DMS114 treated with DMSO at 0.1 percent for 48 hours (cell line): ENCODE data around the gene TNFRSF19.

Experiments
- DNase-seq: peaks from one replicate; lab custom pipeline; 2025; ENCODE audit not compliant: unreplicated experiment; lab: John Stamatoyannopoulos, UW

Gene TNFRSF19

DNA sequence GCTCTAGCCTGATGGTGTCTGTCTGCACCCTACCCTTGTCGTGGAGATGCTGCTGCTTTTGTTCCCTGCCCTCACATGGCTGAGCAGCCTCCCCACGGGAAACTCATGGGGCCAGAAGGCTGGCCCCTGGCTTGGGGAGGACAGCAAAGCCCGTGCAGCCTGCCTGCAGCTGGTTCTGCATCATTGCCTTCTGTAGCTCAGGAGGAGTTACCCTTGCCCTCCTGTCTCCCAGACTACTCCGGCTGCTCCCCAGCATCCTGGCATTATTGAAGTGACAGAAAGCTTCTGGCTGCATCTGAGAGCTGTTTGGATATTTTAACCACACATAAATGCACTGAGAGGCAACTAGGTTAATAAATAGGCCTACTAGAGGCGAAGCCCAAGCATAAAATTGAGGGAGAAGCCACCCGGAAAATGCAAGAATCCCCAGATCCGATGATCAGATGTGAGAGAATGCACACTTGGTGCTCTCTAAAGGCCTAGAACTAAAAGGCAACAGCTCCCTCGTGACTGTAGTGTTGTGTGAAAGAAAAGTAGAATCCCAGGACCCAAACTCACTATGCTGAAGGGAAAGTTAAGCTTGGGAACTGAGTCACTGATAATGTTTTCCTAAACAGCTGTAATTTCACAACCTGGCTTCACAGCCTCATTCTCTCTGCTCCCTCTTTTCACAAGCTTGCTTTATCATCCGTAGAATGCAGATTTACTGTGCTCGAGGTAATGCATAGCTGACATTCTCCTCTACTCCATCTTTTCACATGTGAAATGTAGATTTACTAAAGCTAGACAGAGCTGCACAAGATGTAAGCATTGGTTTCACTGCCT is 110.8 kb downstream of the TNFRSF19 start:
- DNase-seq, result no peak

DNA sequence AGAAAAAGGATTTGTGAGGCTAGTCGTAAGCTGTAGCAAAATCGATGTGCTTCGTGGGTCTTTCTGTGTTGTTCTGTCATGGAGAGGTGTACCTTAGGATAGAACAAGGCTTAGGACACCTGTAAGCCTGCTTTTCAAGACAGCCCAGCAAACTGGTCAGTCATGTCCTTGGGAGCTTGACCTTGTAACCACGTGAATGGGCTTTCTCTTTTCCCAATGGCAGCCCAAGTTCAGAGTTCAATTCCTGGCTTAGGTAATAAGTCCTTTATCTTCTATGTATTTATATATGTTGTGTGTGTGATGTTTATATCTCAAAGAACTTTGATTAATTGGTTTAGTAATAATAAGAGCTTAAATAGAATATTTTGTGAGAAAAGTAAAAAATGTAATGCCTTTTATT is 112.9 kb downstream of the TNFRSF19 start:
- no peak for DNase-seq

DNA sequence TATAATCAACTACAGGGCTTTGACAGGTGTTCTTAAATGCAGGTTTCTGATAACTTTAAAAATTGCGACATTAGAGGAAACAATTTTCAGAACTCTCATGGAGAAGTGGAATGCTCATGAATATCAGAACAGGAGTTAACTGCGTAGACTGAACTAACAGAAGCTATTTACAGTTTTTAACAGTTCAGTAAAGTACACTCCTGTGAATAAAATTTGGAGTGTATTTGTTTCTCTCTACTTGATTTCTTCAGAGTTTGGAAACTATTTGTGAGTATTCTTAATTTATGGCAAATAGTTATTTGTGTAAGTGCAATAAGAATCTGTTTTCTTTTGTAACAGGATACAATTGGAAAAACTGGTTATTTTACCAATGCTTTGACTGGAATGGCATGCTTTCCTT is 114.4 kb downstream of the TNFRSF19 start:
- DNase-seq, result no peak

DNA sequence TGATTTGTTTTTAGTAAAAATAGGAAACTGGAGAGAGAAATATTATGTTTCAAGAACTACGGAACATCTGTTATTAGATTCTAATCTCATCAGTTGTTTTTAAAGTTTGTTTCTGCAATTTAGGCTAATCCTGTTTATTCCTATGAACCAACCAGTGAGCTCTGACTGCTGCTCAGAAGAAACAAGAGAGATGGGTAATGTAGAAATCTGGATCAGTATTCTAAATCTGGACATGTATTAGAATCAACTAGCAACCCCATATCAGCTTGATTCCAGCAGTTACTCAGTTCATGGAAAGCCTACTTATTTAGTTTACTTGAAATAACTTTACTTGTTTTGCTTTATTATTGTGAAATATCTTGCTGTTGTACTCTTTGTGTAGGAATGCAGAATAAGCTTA is 115.2 kb downstream of the TNFRSF19 start:
- no peak for DNase-seq

DNA sequence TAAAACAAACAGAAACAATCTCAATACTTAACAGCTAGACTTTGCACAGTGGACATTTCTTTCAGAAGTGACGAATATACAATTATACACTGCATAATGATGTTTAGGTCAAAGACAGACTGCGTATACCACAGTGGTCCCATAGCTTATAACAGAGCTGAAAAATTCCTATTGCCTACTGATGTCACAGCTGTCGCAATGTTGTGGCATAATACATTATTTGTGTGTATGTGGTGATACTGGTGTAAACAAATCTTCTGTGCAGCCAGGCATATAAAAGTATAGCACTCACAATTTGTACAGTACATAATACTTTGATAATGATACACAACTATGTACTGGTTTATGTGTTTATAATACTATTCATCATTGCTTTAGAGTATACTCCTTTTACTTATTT is 116.7 kb downstream of the TNFRSF19 start:
- DNase-seq, result no peak

DNA sequence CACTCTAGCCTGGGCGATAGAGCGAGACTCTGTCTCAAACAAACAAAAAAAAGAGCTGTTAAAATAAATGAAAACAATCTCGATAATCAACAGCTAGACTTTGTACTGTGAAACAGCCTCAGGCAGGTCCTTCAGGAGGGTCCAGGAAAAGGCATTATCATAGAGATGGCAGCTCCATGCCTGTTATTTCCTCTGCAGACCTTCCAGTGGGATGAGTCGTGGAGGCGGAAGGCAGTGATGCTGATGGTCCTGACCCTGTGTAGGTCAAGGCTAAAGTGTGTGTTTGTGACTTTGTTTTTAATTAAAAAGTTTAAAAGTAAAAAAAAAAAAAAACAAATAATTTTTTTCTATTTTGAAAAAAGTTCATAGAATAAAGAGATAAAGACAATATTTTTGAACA is 117.4 kb downstream of the TNFRSF19 start:
- DNase-seq, result no peak

DNA sequence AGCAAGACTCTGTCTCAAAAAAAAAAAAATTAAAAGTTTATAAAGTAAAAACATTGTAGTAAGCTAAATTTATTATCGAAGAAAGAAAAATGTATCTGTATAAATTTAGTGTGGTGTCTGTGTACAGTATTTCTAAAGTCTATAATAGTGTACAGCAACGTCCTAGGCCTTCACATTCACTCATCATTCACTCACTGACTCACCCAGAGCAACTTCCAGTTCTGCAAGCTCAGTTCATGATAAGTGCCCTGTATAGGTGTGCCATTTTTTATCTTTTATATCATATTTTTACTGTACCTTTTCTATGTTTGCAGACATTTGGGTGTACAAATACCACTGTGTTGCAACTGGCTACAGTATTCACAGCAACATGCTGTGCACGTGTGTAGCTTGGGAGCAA is 118.1 kb downstream of the TNFRSF19 start:
- DNase-seq, result no peak

DNA sequence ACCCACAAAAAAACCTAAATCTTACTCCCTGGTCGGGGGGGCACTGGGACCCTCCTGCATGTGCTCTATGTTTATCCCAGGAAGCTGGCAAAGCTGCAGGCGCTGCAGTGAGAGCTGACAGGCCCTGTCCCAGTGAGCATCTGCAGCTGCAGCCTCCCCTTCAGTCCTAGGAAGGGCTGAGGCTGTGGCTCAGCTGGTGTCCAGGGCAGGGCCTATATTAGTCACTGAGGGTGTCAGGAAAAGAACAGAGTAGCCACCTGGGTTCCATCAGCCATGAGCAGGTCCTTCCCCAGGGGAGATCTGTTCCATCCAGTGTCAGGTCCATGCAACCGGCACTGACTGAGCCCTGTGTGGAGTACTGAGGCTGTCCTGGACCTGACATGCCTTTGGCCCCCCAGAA is 120.5 kb downstream of the TNFRSF19 start:
- DNase-seq, result no peak

DNA sequence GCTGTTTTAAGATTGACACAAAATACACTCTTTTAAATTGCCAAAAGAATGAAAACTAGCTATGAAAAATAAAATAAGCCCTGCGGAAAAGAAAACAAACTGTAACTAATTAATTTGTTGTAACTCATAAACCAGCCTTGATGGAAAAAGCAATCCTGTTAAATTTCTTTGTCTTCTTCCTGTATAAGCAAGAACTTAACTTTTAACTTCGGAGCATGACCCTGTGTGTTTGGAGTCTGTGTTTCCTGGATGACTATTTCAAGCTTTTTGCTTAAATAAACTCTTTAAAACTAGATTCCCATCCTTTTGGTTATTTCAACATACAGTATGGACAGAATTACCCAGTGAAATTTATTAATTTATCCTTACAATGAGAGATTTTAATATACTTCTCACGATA is 122.6 kb downstream of the TNFRSF19 start:
- no peak for DNase-seq

DNA sequence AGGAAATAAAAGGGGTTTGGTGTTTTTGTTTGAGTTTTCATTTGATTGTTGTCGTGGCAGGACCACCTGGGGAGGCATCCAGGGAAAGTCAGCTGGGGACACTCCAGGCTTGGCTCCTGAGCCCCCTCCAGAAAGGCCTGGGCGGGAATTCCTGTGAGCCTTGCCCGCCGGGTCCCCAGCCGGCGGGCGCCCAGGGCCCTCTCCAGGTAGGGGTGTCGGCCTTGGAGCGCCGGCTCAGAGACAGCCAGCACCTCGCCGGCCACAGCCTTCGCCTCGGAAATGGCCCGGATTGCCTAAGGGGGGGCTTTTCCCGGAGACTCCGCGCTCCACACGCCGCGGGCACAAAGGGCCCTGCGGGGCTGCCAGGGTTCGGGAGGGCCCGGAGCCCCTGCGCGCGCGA is 125.0 kb downstream of the TNFRSF19 start:
- no peak for DNase-seq

DNA sequence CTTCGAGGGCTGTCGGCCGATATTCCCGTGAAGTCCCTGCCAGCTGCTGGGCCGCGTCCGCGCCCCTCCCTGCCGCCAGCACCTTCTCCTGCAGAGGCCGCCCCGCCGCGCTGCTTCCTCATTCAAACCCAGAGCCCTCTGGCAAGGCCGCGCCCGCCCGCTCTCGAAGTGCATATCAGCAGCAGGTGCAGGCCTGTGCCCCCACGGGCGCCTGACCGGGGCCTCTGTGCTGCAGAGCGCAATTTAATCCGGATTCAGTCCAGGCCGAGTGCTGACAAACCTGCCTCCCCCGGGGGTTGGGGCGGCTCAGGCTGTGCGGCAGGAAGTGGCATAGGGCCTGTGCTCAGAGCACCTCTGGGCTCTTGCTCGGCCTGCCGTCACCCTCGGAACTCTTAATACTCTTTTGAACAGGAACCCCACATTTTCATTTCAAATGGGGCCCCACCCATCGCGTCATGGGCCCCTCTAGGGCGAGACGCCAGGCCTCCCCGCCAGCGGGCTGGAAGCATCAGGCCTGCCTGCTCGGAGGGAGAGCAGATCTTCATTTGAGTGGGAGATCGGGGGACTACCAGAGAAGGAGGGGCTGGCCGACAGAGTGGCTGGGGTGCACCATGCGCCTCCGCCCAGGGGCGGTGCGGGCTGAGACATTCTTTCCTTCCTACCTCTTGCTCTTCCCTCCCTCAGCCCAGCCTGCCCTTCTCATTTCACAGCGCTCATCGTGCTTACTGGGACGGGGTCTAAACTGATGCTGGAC is 125.7 kb downstream of the TNFRSF19 start:
- no peak for DNase-seq

DNA sequence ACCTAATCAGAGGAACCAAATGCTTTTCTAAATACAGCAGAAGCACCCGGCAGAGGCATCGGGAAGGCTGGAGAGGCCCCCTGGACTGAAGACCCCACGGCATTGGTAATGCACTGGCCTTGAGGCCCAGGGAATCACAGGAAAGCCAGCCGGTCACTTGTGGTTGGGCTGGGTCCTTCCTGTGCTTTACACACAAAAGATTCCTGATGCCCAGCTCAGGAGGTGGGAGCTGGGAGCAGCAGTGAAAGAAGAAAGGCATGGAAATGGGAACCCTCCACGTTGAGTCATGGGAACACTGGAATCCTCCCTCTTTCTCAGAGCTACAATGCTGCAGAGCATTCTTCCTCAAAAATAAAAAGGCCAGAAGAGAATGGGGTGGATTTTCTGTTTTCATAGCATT is 126.4 kb downstream of the TNFRSF19 start:
- DNase-seq, result no peak

DNA sequence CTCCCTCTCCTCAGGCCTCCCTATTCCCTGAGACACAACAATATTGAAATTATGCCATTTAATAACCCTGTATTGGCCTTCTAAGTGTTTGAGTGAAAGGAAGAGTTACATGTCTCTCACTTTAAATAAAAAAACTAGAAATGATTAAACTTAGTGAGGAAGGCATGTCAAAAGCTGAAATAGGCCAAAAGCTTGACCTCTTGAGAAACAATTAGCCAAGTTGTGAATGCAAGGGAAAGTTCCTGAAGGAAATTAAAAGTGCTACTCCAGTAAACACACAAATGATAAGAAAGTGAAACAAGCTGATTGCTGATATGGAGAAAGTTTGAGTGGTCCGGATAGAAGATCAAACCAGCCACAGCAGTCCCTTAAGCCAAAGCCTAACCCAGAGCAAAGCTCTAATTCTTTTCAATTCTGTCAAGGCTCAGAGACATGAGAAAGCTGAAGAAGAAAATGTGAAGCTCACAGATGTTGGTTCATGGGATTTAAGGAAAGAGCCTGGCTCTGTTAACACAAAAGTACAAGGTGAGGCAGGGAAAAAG is 127.6 kb downstream of the TNFRSF19 start:
- DNase-seq, result no peak

DNA sequence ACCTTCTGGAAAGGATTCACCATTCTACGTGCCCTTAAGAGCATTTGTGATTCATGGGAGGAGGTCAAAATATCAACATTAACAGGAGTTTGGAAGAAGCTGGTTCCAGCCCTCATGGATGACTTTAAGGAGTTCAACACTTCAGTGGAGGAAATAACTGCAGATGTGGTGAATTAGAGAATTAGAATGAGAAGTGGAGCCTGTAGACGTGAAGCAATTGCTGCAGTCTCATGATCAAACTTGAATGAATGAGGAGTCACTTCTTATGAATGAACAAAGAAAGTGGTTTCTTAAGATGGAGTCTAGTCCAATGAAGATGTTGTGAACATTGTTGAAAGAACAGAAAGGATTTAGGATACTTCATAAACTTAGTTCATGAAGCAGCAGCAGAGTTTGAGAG is 129.1 kb downstream of the TNFRSF19 start:
- no peak for DNase-seq

DNA sequence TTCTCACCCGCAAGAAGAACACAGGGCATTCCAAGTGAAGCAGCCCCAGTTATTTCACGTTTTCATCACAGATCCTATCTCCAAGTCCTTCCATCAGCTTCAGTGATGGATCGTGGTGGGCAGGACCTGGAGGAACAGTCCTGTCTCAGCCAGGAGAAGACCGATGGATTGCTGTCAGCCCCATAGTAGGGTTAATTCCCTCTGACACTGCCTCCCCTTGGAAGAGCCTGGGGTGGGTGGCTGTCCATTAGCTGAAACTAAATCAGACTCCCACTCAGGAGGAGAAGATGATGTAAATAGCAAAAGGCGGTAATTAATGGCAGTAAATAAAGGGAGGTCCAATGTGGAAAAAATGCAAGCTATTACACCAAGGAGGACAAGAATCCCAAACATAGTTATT is 131.0 kb downstream of the TNFRSF19 start:
- DNase-seq, result no peak

DNA sequence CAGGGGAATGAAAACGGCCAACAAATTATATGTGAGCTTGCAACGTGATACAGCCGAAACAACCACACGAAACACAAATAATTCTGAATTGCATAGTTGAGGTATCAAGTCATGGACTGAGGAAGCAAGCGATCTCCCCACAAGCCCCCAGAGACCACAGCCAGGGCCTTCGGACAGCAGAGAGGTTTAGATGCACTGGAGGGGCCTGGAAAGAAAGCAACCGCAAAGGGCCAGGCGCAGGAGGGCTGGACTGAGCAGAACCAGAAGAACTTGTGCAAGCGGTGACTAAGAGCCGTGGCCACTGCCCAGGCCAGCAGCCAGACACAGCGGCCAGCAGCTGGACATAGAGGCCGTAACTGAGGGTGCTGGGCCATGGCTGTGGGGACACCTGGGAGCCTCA is 131.4 kb downstream of the TNFRSF19 start:
- DNase-seq, result no peak

DNA sequence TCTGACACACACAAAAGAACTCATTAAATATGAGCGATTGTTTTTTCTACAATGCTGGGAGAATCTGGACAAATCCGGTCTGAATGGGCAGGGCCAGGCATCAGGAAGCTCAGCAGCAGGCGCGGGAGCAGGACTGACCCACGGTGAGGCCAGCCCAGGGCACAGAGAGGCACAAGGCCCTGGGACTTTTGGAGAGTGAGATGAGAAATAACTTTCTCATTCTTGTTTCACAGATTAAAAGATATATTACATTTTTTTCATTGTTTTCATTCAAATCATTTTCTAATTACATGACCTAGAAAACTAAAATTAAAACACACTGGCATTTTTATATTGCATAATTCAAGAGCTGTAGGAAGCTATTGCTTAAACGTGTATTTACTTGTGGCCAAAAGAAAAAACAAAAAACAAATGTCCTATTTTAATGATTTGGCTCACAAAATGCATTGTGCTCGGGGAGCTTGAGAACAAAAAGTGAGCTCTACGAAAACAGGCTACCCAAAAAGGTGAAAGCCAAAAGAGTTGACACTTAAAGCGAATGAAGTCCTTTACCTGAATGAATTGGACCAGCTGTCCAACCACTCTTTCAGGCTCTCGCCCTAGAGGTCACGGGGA is 133.1 kb downstream of the TNFRSF19 start:
- no peak for DNase-seq

DNA sequence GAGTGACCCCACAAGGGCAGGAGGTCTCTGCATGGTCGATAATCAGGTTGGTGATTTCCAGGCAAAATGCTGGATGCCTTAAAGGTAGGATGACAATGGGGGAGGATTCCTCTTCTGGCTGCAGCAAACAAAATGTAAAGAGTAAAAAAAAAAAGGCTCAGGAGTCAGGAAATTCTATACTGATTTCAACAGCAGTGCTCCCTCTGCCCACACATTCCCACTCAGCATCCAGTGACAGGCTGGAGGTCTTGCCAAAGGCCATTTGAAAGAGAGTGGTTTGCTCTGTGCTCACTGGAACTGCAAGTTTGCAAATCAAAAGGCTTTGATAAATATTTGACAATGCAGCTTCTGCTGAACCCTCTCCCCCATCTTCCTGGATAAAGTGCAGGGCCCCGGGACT is 135.4 kb downstream of the TNFRSF19 start:
- DNase-seq, result no peak

DNA sequence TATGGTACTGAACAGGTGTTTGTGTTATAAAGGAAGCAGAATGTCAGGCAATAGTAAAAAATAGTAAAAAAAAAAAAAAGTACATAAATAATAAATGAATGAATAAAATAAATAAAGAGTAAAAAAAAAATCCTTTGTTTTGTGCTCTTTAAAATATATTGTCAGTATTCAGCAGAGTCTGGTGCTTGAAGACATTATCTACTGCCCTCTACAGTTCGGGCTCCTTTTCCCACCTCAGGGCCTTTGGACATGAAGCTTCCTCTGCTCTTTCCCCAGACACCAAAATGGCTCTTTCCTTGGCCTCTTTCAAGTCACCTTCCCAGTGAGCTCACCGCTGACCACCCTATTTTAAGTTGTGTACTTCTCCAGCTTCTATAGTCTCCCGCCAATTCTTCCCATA is 137.5 kb downstream of the TNFRSF19 start:
- no peak for DNase-seq

DNA sequence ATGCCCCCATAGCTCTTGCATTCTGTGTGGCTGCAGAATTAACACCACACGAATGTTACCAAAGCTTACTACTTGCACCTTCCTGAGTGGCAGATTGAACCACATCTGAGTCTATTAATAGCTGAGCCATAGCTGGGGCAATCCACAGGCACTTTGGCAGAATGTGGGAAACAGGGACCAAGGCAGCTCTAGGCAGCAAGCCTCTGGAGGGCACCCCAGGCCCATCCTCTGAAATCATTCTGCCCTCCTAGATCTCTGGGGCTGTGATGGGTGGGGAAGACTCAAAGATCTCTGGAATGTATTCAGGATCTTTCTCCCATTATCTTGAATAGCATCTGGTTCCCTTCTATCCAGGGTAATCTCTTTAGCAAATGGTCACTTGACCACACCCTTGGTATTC is 139.3 kb downstream of the TNFRSF19 start:
- DNase-seq, result no peak

DNA sequence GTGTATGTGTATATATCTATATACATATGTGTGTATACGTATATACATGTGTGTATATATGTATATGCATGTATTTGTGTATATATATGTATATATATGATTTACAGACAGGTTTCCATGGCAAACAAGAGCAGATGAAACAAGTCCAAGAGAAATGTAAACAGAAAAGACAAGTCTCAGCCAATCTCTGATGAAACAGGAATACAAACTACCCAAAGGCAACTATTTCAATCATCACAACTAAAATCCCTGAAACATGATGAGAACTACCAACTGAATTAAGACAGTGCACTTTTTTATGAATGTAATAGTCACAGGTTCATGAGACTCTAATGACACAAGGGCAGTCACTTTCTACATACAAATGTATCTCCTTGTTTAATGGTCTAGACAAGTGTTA is 140.2 kb downstream of the TNFRSF19 start:
- DNase-seq, result no peak

DNA sequence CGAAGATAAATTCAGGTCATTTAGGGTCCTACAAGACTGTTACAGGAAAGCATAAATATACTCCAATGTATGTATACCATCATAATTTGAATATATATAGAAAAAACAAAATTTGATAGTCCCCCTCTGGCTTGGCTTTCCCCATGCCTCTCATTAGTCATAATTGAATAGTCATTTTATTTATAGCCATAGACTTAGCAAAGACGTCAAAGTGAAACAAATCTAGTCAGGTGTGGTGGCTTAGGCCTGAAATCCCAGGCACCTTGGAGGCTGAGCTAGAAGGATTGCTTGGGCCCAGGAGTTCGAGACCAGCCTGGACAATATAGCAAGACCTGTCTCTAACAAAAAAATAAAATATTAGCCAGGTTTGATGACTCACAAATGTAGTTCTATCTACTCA is 141.1 kb downstream of the TNFRSF19 start:
- no peak for DNase-seq
